ENCODE results near the gene OR10V1.

OR10V1 gene

DNA sequence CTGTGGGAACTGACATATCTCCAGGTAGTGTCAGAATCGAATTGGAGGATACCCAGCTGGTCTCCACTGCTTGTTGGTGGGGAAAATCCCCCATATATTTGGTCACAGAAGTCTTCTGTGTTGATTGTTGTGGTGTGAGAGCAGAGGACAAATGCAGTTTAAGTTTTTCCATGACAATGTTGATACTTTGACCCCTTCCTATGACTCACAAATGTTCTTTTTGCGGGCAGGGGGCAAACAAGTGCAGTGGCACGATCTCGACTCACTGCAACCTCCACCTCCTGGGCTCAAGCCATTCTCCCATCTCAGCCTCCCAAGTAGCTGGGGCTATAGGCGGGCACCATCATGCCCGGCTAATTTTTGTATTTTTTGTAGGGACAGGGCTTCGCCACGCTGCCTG is 37.4 kb downstream of the OR10V1 start:
- Histone ChIP-seq H3K14ac (ENCODE audit: low read length in 2 of 2) (no peak overlapping the region), H3K23ac (ENCODE audit: low read length in 2 of 2) (no peak overlapping the region), H4K91ac (ENCODE audit: low read length) (no peak overlapping the region), H3K36me3 (ENCODE audit: control insufficient read depth in 1 of 2, insufficient read depth in 2 of 2, low read depth in 1 of 2, low read length in 2 of 2) (no peaks in the 10 kb centered on the region), H3K27ac (ENCODE audit: low read length, poor library complexity, severe bottlenecking) (no peak overlapping the region), H2BK5ac (ENCODE audit: low read depth, low read length, poor library complexity, severe bottlenecking) (no peak overlapping the region), H3K27me3 (ENCODE audit: control insufficient read depth in 1 of 2, insufficient read depth in 1 of 2, low read length in 2 of 2) (no peaks in the 10 kb centered on the region), H3K4me1 (ENCODE audit: control insufficient read depth, insufficient read depth, low read depth, low read length) (peaks cover 3% of the 10 kb centered on the region), H2AFZ (ENCODE audit: low read depth, low read length) (no peak overlapping the region), H2AK5ac (ENCODE audit: low read length, severe bottlenecking) (no peak overlapping the region), H2BK120ac (ENCODE audit: low read depth, low read length) (no peak overlapping the region), H3K4me3 (ENCODE audit: insufficient read depth in 1 of 2, low read depth in 1 of 2, low read length in 2 of 2) (no peak overlapping the region), H3K9me3 (ENCODE audit: control insufficient read depth, low read length) (no peaks in the 10 kb centered on the region), H3K9ac (ENCODE audit: low read length) (no peak overlapping the region), H3K4ac (ENCODE audit: low read depth in 1 of 2, low read length in 2 of 2) (no peak overlapping the region), H3K4me2 (ENCODE audit: low read length, poor library complexity, severe bottlenecking) (no peak overlapping the region), H2BK12ac (ENCODE audit: low read length in 2 of 2) (no peak overlapping the region), H3K79me1 (replicated peaks; ENCODE audit: low read length, poor library complexity, severe bottlenecking) (no peaks in the 10 kb centered on the region), H2BK15ac (ENCODE audit: low read depth, poor library complexity, severe bottlenecking) (no peak overlapping the region), H4K8ac (ENCODE audit: low read length) (no peak overlapping the region), H3K18ac (ENCODE audit: low read depth in 1 of 2, low read length in 2 of 2) (no peak overlapping the region)
- peak; percentile 37 for DNase-seq
- WGBS = 72% methylated on average over 4 of the region's 8 CpGs

DNA sequence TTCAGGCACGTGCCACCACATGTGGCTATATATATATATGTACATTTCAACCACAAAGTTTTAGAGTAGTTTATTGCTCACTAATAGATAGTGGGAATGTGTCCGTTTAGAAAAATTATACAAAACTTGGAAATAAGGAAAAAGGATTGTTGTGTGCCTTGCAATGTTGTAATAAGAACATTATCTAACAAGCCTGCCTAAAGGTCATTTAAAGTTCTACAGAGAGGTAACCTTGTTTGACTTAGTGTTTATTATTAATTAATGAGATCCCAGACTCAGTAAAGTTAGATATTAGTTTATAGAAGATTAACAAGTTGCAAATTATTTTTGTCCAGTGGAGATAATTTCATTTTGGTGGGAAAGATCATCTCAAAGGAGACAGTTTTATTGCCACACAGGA is 39.4 kb downstream of the OR10V1 start:
- Histone ChIP-seq H3K4me2 (ENCODE audit: low read length, poor library complexity, severe bottlenecking) (no peak overlapping the region), H3K4ac (ENCODE audit: low read depth in 1 of 2, low read length in 2 of 2) (no peak overlapping the region), H2AFZ (ENCODE audit: low read depth, low read length) (no peak overlapping the region), H3K27me3 (ENCODE audit: control insufficient read depth in 1 of 2, insufficient read depth in 1 of 2, low read length in 2 of 2) (no peaks in the 10 kb centered on the region), H3K9ac (ENCODE audit: low read length) (no peak overlapping the region), H2BK5ac (ENCODE audit: low read depth, low read length, poor library complexity, severe bottlenecking) (no peak overlapping the region), H3K14ac (ENCODE audit: low read length in 2 of 2) (no peak overlapping the region), H3K36me3 (ENCODE audit: control insufficient read depth in 1 of 2, insufficient read depth in 2 of 2, low read depth in 1 of 2, low read length in 2 of 2) (no peaks in the 10 kb centered on the region), H4K8ac (ENCODE audit: low read length) (no peak overlapping the region), H2AK5ac (ENCODE audit: low read length, severe bottlenecking) (no peak overlapping the region), H4K91ac (ENCODE audit: low read length) (no peak overlapping the region), H2BK12ac (ENCODE audit: low read length in 2 of 2) (no peak overlapping the region), H3K18ac (ENCODE audit: low read depth in 1 of 2, low read length in 2 of 2) (no peak overlapping the region), H3K9me3 (ENCODE audit: control insufficient read depth, low read length) (no peaks in the 10 kb centered on the region), H3K4me3 (ENCODE audit: insufficient read depth in 1 of 2, low read depth in 1 of 2, low read length in 2 of 2) (no peak overlapping the region), H3K23ac (ENCODE audit: low read length in 2 of 2) (no peak overlapping the region), H3K79me1 (replicated peaks; ENCODE audit: low read length, poor library complexity, severe bottlenecking) (no peaks in the 10 kb centered on the region), H2BK15ac (ENCODE audit: low read depth, poor library complexity, severe bottlenecking) (no peak overlapping the region), H3K27ac (ENCODE audit: low read length, poor library complexity, severe bottlenecking) (no peak overlapping the region), H3K4me1 (ENCODE audit: control insufficient read depth, insufficient read depth, low read depth, low read length) (peaks cover 2% of the 10 kb centered on the region), H2BK120ac (ENCODE audit: low read depth, low read length) (no peak overlapping the region)
- whole genome bisulfite sequencing = 100% methylated on average over 1 of the region's 2 CpGs
- no peak for DNase-seq

DNA sequence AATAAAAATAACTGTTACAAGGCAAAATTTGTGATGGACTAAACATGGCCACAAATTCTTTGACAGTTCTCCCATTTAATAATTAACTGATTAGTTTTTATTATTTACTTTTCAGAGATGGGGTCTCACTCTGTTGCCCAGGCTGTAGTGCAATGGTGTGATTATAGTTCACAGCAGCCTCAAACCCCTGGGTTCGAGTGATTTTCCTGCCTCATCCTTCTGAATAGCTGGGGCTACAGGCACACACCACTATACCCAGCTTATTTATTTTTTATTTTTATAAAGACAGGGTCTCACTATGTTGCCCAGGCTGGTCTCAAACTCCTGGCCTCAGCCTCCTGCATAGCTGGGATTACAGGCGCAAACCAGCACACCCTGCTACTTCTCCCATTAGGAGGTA is 40.4 kb downstream of the OR10V1 start:
- H2BK5ac ChIP-seq (ENCODE audit: low read depth, low read length, poor library complexity, severe bottlenecking) = no peak overlapping the region
- no peak overlapping the region for H3K9ac ChIP-seq (ENCODE audit: low read length)
- no peak overlapping the region for H4K91ac ChIP-seq (ENCODE audit: low read length)
- no peak overlapping the region for H3K14ac ChIP-seq (ENCODE audit: low read length in 2 of 2)
- no peak overlapping the region for H2BK120ac ChIP-seq (ENCODE audit: low read depth, low read length)
- no peak overlapping the region for H2AK5ac ChIP-seq (ENCODE audit: low read length, severe bottlenecking)
- H3K23ac ChIP-seq (ENCODE audit: low read length in 2 of 2) = no peak overlapping the region
- no peaks in the 10 kb centered on the region for H3K9me3 ChIP-seq (ENCODE audit: control insufficient read depth, low read length)
- H3K4me3 ChIP-seq (ENCODE audit: insufficient read depth in 1 of 2, low read depth in 1 of 2, low read length in 2 of 2) = no peak overlapping the region
- H2AFZ ChIP-seq (ENCODE audit: low read depth, low read length) = no peak overlapping the region
- H3K79me1 ChIP-seq (replicated peaks; ENCODE audit: low read length, poor library complexity, severe bottlenecking) = no peaks in the 10 kb centered on the region
- no peaks in the 10 kb centered on the region for H3K36me3 ChIP-seq (ENCODE audit: control insufficient read depth in 1 of 2, insufficient read depth in 2 of 2, low read depth in 1 of 2, low read length in 2 of 2)
- DNase-seq = no peak
- peaks cover 2% of the 10 kb centered on the region for H3K4me1 ChIP-seq (ENCODE audit: control insufficient read depth, insufficient read depth, low read depth, low read length)
- H3K4me2 ChIP-seq (ENCODE audit: low read length, poor library complexity, severe bottlenecking) = no peak overlapping the region
- no peak overlapping the region for H2BK15ac ChIP-seq (ENCODE audit: low read depth, poor library complexity, severe bottlenecking)
- 89% methylated on average over 2 of the region's 2 CpGs for WGBS
- H3K27me3 ChIP-seq (ENCODE audit: control insufficient read depth in 1 of 2, insufficient read depth in 1 of 2, low read length in 2 of 2) = no peaks in the 10 kb centered on the region
- no peak overlapping the region for H2BK12ac ChIP-seq (ENCODE audit: low read length in 2 of 2)
- H3K18ac ChIP-seq (ENCODE audit: low read depth in 1 of 2, low read length in 2 of 2) = no peak overlapping the region
- H3K27ac ChIP-seq (ENCODE audit: low read length, poor library complexity, severe bottlenecking) = no peak overlapping the region
- no peak overlapping the region for H4K8ac ChIP-seq (ENCODE audit: low read length)
- no peak overlapping the region for H3K4ac ChIP-seq (ENCODE audit: low read depth in 1 of 2, low read length in 2 of 2)

DNA sequence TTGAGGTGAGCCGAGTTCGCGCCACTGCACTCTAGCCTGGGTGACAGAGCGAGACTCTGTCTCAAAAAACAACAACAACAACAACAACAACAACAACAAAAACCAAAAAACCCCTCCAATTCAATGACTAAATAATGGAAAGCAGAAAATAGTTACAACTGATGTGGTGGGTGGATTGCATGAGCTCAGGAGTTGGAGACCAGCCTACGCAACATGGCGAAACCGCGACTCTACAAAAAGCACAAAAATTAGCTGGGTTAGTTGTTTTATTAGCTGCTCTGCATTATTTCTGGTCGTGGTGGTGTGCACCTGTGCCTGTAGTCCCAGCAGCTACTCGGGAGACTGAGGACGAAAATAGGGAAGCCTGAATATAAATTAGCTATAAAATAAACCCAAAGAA is 42.2 kb downstream of the OR10V1 start:
- Histone ChIP-seq H3K4me1 (ENCODE audit: control insufficient read depth, insufficient read depth, low read depth, low read length) (peaks cover 2% of the 10 kb centered on the region), H2BK12ac (ENCODE audit: low read length in 2 of 2) (no peak overlapping the region), H2BK15ac (ENCODE audit: low read depth, poor library complexity, severe bottlenecking) (no peak overlapping the region), H3K4ac (ENCODE audit: low read depth in 1 of 2, low read length in 2 of 2) (no peak overlapping the region), H3K9ac (ENCODE audit: low read length) (no peak overlapping the region), H3K36me3 (ENCODE audit: control insufficient read depth in 1 of 2, insufficient read depth in 2 of 2, low read depth in 1 of 2, low read length in 2 of 2) (peaks cover 0 to 3% of the 10 kb centered on the region in 2 experiments), H3K14ac (ENCODE audit: low read length in 2 of 2) (no peak overlapping the region), H3K4me3 (ENCODE audit: insufficient read depth in 1 of 2, low read depth in 1 of 2, low read length in 2 of 2) (no peak overlapping the region), H2AFZ (ENCODE audit: low read depth, low read length) (no peak overlapping the region), H3K18ac (ENCODE audit: low read depth in 1 of 2, low read length in 2 of 2) (no peak overlapping the region), H3K23ac (ENCODE audit: low read length in 2 of 2) (no peak overlapping the region), H3K27ac (ENCODE audit: low read length, poor library complexity, severe bottlenecking) (no peak overlapping the region), H4K91ac (ENCODE audit: low read length) (no peak overlapping the region), H2BK120ac (ENCODE audit: low read depth, low read length) (no peak overlapping the region), H3K4me2 (ENCODE audit: low read length, poor library complexity, severe bottlenecking) (no peak overlapping the region), H3K27me3 (ENCODE audit: control insufficient read depth in 1 of 2, insufficient read depth in 1 of 2, low read length in 2 of 2) (no peaks in the 10 kb centered on the region), H3K79me1 (replicated peaks; ENCODE audit: low read length, poor library complexity, severe bottlenecking) (no peaks in the 10 kb centered on the region), H2BK5ac (ENCODE audit: low read depth, low read length, poor library complexity, severe bottlenecking) (no peak overlapping the region), H3K9me3 (ENCODE audit: control insufficient read depth, low read length) (no peaks in the 10 kb centered on the region), H2AK5ac (ENCODE audit: low read length, severe bottlenecking) (no peak overlapping the region), H4K8ac (ENCODE audit: low read length) (no peak overlapping the region)
- DNase-seq = no peak
- 98% methylated on average over 4 of the region's 11 CpGs for WGBS
